Measurements from ENCODE around the gene JAKMIP1. TPM values are rescaled to one million over a fixed set of nuclear protein-coding genes. Genes with fewer than 3 reads are reported as not detected.

The JAKMIP1 gene
- polyA plus RNA-seq, 3 donors = 0.08 TPM; not detected in 2

GRCh38 chr4:6206771-6207290 is 6.5 kb upstream of the JAKMIP1 start:
- intact Hi-C loops (cut with micrococcal nuclease) = no loop called here
- H3K36me3 ChIP-seq (replicated peaks in 1 of 2; ENCODE audit: control insufficient read depth in 1 of 2, insufficient read depth in 2 of 2, low read length in 2 of 2) = no peaks in the 10 kb centered on the region
- H3K4me3 ChIP-seq (replicated peaks in 1 of 3; ENCODE audit: low read depth in 2 of 3, low read length in 3 of 3) = no peak overlapping the region
- no peaks in the 10 kb centered on the region for H4K20me1 ChIP-seq (ENCODE audit: insufficient read depth, low read length)
- no peaks in the 10 kb centered on the region for H3K79me2 ChIP-seq (ENCODE audit: insufficient read depth, low read length)
- H3K4me2 ChIP-seq (replicated peaks; ENCODE audit: extremely low read depth, low read length, poor library complexity, severe bottlenecking) = no peak overlapping the region
- H3K27ac Mint-ChIP-seq = no peak overlapping the region
- WGBS (ENCODE audit: insufficient coverage) = 85% methylated on average over 5 of the region's 6 CpGs
- no peaks in the 10 kb centered on the region for H3K4me1 ChIP-seq (ENCODE audit: control insufficient read depth in 1 of 2, insufficient read depth in 2 of 2, low read length in 2 of 2)
- H3K27me3 Mint-ChIP-seq (ENCODE audit: low read depth in 3 of 3) = peaks cover 12 to 22% (median 14%) of the 10 kb centered on the region in 3 donors
- no peaks in the 10 kb centered on the region for H3K4me1 Mint-ChIP-seq
- peaks cover 3 to 6% of the 10 kb centered on the region in 2 donors for H3K9me3 ChIP-seq (replicated peaks in 1 of 2; ENCODE audit: control insufficient read depth in 1 of 2, insufficient read depth in 1 of 2, low read length in 2 of 2)
- H3K9me3 Mint-ChIP-seq = peaks cover under 1 to 5% (median 2%) of the 10 kb centered on the region in 7 donors
- no peak overlapping the region for H3K27ac ChIP-seq (ENCODE audit: low read depth in 1 of 2, low read length in 2 of 2)
- peaks cover 5% of the 10 kb centered on the region in 2 donors for H3K27me3 ChIP-seq (ENCODE audit: control insufficient read depth in 2 of 2, insufficient read depth in 2 of 2, low read length in 2 of 2)
- no peaks in the 10 kb centered on the region for H3K36me3 Mint-ChIP-seq
- H2AFZ ChIP-seq (ENCODE audit: insufficient read depth, low read depth, low read length, poor library complexity, severe bottlenecking) = no peak overlapping the region
- no peak overlapping the region for H3K9ac ChIP-seq (ENCODE audit: insufficient read depth, low read length, poor library complexity, severe bottlenecking)
- TF ChIP-seq CTCF (IDR thresholded peaks at IDR 0.05) = no peak
- no peak for DNase-seq
- no peak overlapping the region for H3K4me3 Mint-ChIP-seq

- Mint-ChIP-seq H3K27me3 (ENCODE audit: low read depth in 3 of 3) (peaks cover 21 to 31% (median 22%) of the 10 kb centered on the region in 3 donors), H3K27ac (no peak overlapping the region), H3K9me3 (peaks cover 9 to 14% (median 11%) of the 10 kb centered on the region in 7 donors), H3K4me1 (peaks cover 1% of the 10 kb centered on the region), H3K4me3 (no peak overlapping the region), H3K36me3 (peaks cover 3 to 6% of the 10 kb centered on the region in 2 donors)
- Histone ChIP-seq H3K9me3 (replicated peaks in 1 of 2; ENCODE audit: control insufficient read depth in 1 of 2, insufficient read depth in 1 of 2, low read length in 2 of 2) (peaks cover 11 to 15% of the 10 kb centered on the region in 2 donors), H2AFZ (ENCODE audit: insufficient read depth, low read depth, low read length, poor library complexity, severe bottlenecking) (no peak overlapping the region), H3K27me3 (ENCODE audit: control insufficient read depth in 2 of 2, insufficient read depth in 2 of 2, low read length in 2 of 2) (peaks cover 10 to 13% of the 10 kb centered on the region in 2 donors), H3K4me1 (ENCODE audit: control insufficient read depth in 1 of 2, insufficient read depth in 2 of 2, low read length in 2 of 2) (no peaks in the 10 kb centered on the region), H3K4me3 (replicated peaks in 1 of 3; ENCODE audit: low read depth in 2 of 3, low read length in 3 of 3) (no peak overlapping the region), H3K36me3 (replicated peaks in 1 of 2; ENCODE audit: control insufficient read depth in 1 of 2, insufficient read depth in 2 of 2, low read length in 2 of 2) (no peaks in the 10 kb centered on the region), H3K4me2 (replicated peaks; ENCODE audit: extremely low read depth, low read length, poor library complexity, severe bottlenecking) (no peak overlapping the region), H4K20me1 (ENCODE audit: insufficient read depth, low read length) (no peaks in the 10 kb centered on the region), H3K27ac (ENCODE audit: low read depth in 1 of 2, low read length in 2 of 2) (no peak overlapping the region), H3K79me2 (ENCODE audit: insufficient read depth, low read length) (no peaks in the 10 kb centered on the region), H3K9ac (ENCODE audit: insufficient read depth, low read length, poor library complexity, severe bottlenecking) (no peak overlapping the region)
- 89% methylated on average over 3 of the region's 4 CpGs for WGBS (ENCODE audit: insufficient coverage)
- intact Hi-C loops (cut with micrococcal nuclease) = no loop called here
- no peak for DNase-seq
- no peak for TF ChIP-seq CTCF (IDR thresholded peaks at IDR 0.05)
Observed at GRCh38 chr4:6205973-6206372, 5.6 kb upstream of the JAKMIP1 start.

Measured in CD14-positive monocyte (primary cell).